GM21526 (cell line): ENCODE data around the gene SPINK9.

Source experiments
- ATAC-seq: cut with Tn5 transposase; IDR thresholded peaks from one replicate; pipeline ENCODE4 v1.9.1; 2021; ENCODE audit warnings: moderate library complexity; ENCODE audit not compliant: unreplicated experiment, low FRiP score

Gene SPINK9

GRCh38 chr5:148364343-148364742 lies 29.0 kb downstream of the SPINK9 start:
- no peak for ATAC-seq

DNA sequence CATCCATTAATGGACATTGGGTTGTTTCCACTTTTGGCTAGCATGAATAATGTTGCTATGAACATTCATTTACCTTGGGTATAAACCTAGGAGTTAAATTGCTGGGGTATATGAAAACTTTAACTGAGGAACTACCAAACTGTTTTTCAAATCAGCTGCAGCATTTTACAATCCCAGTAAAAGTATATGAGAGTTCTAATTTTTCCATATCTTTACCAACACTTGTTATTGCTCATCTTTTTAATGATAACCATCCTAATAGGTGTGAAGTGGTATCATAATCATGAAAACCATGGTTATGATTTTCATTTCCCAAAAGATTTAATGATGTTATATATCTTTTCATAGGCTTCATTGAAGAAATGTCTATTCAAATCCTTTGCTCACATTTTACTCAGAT lies 32.9 kb downstream of the SPINK9 start:
- ATAC-seq = no peak

DNA sequence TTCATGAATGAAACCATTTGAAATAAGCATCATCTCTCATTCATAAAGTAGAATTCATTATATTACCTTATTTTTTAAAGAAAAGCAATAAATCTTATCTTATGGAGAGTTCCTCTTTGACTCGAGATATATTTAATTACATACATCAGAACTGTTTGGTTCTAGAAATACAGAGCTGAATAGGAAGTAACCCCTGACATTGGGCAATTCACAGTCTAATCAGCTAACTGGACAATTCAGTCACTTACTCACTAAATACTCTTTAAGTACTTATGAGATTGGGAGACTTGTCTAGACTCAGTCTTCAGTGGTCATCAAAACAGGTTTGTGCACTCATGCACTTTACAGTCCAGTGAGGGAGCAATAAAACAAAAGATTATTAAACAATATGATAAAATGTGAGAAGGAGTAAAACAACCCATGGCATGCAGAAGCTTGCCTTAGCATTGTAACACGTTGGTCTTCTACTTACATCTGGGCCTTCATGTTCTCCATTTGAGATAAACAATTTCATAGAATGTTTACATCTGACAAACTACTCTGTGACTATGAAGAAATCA lies 36.9 kb downstream of the SPINK9 start:
- no peak for ATAC-seq

DNA sequence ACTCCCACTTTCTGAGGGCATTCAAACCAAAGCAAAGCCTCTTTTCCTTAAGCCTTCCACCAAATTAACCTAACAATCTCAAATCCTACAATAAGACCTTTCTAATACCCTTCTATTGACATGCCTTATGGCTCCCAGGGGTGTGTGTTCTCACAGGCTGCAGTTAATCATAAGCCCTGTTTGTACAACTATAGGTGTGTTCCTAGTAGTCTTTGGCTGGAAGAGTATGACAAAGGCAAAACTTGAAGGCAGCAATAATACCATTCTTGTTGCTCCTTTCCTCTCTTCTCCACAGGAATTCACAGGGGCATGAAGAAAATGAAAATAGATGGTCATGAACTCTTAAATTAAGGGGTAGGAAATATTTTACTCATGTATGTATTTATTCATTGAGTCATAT lies 37.5 kb downstream of the SPINK9 start:
- no peak for ATAC-seq

DNA sequence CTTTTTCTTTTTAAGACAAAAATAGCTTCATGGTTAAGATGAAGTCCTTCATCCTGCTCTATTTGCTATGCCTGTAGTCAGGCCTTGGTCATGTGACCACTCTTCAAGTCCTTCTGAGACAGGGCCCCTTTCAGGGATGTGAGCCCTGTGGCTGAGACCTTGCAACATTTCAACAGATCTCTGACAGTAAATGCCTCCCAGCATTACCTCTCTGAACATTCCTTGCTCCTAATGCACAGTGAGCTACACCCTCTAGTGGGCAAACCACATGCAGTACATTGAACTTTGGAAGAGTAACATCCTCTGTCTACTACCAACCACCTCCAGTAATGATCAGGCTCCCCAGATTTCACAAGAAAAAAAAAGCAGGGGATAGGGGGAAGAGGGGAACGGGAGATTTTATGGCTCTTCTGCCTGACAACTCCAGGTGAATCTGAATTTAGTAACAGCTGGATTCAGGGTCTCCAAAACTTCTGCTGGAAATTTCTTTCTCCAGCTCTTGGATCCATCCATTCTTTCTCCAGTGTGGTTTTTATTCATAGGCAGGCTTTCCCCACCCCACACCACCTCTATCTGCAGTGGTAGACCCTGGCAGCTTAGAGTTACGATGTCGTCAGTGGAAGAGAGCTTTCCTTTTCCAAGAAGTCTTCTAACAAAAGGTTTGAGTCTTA lies 39.5 kb downstream of the SPINK9 start:
- ATAC-seq = peak; percentile 91

DNA sequence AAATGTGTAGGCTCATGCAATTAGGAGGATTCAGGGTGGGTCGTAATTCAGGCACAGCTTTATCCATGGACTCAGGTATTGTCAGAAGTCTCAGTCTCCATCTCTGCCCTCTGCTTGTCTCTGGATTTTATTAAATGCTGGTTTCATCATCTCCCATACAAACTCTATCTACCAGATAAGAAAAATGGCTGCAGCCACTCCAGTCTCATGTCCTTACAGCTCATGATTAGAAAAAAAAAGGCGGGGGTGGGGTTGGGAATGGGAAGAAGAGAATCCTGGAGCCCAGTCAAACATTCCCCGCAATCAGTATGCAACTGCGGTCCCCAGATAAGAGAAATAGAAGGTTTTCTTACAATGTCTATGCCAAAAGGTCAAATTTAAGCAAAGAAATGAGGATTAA lies 40.8 kb downstream of the SPINK9 start:
- no peak for ATAC-seq

GRCh38 chr5:148378670-148379069 lies 43.3 kb downstream of the SPINK9 start:
- no peak for ATAC-seq

DNA sequence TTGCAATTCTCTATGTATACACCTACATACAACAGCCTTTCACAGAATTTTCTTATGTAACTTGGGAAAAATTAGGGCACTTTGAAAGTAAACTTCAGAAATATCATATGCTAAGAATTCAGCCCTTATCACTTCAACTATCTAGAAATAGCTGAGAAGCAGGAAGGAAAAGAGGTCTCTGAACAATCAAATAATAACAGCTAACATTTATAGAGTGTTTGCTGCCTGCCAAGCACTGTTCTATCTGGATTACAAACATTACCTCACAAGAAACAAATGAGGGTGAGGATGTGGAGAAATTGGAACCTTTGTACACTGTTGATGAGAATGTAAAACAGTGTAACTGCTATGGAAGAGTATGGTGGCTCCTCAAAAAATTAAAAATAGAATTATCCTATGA lies 44.0 kb downstream of the SPINK9 start:
- ATAC-seq = no peak

DNA sequence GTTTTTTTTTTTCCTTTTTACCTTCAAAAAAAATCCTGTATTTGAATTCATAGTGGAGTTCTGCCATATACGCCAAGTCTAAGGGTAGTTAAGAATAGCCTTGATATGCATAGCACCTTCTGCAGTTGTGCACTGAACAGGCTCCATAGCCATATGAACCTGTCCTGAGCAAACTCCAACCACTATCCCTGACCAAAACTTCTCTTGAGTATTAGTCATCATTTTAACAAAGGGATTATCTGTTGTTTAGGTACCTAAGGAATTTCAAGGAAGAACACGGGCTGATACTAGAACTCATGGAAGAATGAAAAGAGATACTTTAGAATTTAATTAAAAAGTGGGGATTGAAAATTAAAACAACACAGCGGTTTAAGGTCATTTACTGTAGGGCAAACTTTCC lies 46.5 kb downstream of the SPINK9 start:
- ATAC-seq = no peak

DNA sequence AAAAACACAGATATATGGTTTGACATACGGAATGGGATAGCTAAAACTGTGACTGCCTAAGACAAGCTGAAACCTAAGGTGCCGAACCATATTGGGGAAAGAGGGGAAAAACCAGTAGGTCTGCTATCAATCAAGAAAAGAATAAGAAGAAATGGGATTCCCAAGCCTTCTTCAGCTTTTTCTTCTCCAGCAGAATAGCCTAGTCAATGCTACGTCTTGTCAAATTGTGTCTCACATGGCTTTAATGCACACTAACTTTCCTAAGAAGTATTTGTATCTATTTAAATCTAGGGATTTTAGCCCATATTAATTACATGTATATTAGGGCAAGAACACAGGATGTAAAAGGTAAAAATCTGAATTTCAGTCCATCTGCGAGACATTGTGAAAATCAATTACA lies 47.6 kb downstream of the SPINK9 start:
- no peak for ATAC-seq

- peak; percentile 99 for ATAC-seq
Observed at GRCh38 chr5:148383564-148384379, 48.4 kb downstream of the SPINK9 start, which contains the start of gene FBXO38. Gene FBXO38, plus strand, starts transcription at chr5:148383958. Its CDS starts 10,819 bp downstream, at chr5:148394777.

DNA sequence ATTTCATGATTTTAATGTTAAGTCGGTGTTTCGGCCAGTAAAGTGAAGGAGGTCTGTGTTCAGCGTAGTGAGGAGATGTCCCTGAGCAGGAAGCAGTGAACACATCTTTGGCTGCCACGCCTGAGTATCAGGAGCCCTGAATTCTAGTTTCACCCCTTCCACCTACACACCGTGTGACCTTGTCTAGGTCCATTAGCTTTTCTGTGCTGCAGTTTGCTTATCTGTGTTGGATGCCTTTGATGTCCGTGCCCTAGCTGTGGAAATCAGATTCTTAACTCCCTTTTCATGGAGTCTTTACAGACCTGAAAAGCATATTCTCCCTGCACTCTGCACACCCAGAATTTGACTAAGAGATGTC lies 49.0 kb downstream of the SPINK9 start:
- ATAC-seq = peak; percentile 30

GRCh38 chr5:148385094-148385493 lies 49.7 kb downstream of the SPINK9 start:
- ATAC-seq = no peak

DNA sequence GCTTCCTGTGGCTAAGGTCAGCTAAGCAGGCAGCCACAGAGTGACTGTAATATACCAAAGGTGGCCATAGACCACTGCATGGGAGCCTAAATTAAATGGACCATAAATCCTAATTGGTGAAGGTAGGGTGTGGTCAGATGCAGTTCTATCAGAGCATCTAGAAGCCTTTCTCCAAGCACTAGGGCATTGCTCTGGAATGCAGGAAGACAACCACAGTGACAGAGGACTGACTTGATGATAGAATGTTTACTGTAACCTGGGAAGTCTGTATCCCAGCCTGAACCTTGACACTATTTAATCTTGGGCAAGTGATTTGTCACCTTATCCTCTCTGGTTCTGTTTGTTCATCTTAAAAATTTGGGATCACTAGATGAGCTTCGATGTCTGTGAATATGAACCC lies 50.7 kb downstream of the SPINK9 start:
- no peak for ATAC-seq

DNA sequence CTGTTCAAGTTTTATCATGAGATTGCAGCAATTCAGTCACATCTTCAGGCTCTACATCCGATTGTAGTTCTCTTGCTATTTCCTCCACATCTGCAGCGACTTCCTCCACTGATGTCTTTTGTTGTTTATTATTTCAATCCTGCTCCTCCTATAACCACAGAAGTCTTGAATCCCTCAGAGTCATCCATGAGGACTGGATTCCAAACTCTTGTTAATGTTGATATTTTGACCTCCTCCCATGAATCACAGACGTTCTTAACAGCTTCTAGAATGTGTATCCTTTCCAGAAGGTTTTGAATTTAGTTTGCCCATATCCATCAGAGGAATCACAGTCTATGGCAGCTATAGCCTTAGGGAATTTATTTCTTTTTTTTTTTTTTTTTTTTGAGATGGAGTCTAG lies 52.0 kb downstream of the SPINK9 start:
- ATAC-seq = no peak

GRCh38 chr5:148388696-148389095 lies 53.3 kb downstream of the SPINK9 start:
- peak; percentile 45 for ATAC-seq
